Tibial artery (tissue), 4 donors: ENCODE measurements around the gene LARGE1.

Source experiments
- DNase-seq, 2 donors: peaks; one replicate each; pipeline ENCODE4 v3.0.0-alpha.2; 2019
- H3K27ac ChIP-seq, 2 donors: fragments of 200-600 bp; sonication (generic) in 1 of 2; 1 replicate in 1 of 2; 2 replicates in 1 of 2; pipeline ENCODE4 v1.5.1; 2018 to 2019; ENCODE audit warnings: mild to moderate bottlenecking in 1 of 2
- H3K27me3 ChIP-seq, 2 donors: fragments of 200-600 bp; sonication (generic) in 1 of 2; one replicate each; pipeline versions ENCODE4 v1.5.1 to v1.6.0; 2016 to 2019
- H3K36me3 ChIP-seq, 3 donors: fragments of 200-600 bp; sonication (generic) in 2 of 3; one replicate each; pipeline ENCODE4 v1.5.1; 2016 to 2019; ENCODE audit warnings: mild to moderate bottlenecking in 2 of 3
- H3K4me1 ChIP-seq, 4 donors: fragments of 200-600 bp; sonication (generic) in 2 of 4; 1 replicate in 3 of 4; 2 replicates in 1 of 4; pipeline ENCODE4 v1.5.1; 2016 to 2019
- H3K4me3 ChIP-seq, 2 donors: fragments of 200-600 bp; sonication (generic) in 1 of 2; 1 replicate in 1 of 2; 2 replicates in 1 of 2; pipeline ENCODE4 v1.5.1; 2018 to 2019; ENCODE audit warnings: mild to moderate bottlenecking in 2 of 2
- H3K9me3 ChIP-seq, 3 donors: fragments of 200-600 bp; sonication (generic) in 1 of 3; one replicate each; pipeline ENCODE4 v1.5.1; 2016 to 2019
- intact Hi-C: fragments of 100-400 bp; cut with DNase I; formaldehyde crosslinking; loops from one replicate; pipeline ENCODE4 v1.15.0; 2023; ENCODE audit warnings: low total_unique reads
- TF ChIP-seq, protein P1 (sequence below), 2 experiments: fragments of 200-600 bp in 1 of 2; fragments of 450-650 bp in 1 of 2; IDR thresholded peaks; one replicate each; pipeline ENCODE4 v1.5.1; 2017 to 2019; ENCODE audit warnings: antibody characterized with exemption in 2 of 2, mild to moderate bottlenecking in 1 of 2, moderate library complexity in 1 of 2

LARGE1 gene

DNA sequence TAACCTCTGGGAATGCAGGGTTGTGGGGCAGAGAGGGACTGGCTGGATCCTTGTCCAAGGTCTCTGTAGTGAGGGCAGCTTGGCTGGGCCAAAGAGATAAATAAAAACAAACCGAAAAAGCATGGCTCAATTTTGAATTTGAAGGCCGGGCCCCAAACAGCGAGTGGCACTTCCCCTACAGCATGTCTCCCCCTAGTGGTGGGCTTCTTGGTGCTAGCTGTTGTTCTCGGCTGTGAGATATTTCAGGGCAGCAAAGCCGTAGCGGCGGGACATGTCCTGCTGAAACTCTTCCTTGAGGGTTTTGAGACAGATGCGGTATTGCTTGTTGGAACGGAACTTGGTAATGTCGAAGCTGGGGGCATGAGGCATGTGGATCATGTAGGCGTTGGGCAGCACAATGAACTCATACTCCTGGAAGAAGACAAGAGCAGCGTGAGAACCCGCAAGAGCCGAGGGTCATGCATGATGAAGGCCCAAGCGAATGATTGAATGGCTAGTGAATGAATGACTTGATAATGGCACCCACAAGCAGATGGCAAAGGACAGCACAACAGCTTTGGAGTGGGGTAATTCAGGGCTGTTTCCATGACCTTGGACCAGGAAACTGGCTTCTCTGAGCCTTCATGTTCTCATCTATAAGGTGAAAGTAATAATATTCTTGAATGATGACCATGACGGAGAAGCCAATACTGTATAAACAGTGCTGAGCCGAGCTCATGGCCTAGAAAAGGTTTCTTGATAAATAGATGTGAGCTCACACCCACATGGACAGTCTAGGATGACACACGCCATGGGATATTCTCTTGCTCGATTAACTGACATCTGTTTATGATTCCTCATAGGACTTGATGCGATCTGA lies 645.8 kb downstream of the LARGE1 start:
- TF ChIP-seq, protein P1, sequence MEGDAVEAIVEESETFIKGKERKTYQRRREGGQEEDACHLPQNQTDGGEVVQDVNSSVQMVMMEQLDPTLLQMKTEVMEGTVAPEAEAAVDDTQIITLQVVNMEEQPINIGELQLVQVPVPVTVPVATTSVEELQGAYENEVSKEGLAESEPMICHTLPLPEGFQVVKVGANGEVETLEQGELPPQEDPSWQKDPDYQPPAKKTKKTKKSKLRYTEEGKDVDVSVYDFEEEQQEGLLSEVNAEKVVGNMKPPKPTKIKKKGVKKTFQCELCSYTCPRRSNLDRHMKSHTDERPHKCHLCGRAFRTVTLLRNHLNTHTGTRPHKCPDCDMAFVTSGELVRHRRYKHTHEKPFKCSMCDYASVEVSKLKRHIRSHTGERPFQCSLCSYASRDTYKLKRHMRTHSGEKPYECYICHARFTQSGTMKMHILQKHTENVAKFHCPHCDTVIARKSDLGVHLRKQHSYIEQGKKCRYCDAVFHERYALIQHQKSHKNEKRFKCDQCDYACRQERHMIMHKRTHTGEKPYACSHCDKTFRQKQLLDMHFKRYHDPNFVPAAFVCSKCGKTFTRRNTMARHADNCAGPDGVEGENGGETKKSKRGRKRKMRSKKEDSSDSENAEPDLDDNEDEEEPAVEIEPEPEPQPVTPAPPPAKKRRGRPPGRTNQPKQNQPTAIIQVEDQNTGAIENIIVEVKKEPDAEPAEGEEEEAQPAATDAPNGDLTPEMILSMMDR (IDR thresholded peaks at IDR 0.05): no peak
- DNase-seq: peak in 1 of 2 donors; percentile 32
- H3K9me3 ChIP-seq: no peaks in the 10 kb centered on the region
- no peak overlapping the region for H3K4me3 ChIP-seq
- H3K27me3 ChIP-seq: no peaks in the 10 kb centered on the region
- peaks cover 0 to 21% (median 14%) of the 10 kb centered on the region in 3 donors for H3K36me3 ChIP-seq
- intact Hi-C loops: no loop called here
- peaks cover 0 to 24% (median 9%) of the 10 kb centered on the region in 4 donors for H3K4me1 ChIP-seq
- no peak overlapping the region for H3K27ac ChIP-seq

DNA sequence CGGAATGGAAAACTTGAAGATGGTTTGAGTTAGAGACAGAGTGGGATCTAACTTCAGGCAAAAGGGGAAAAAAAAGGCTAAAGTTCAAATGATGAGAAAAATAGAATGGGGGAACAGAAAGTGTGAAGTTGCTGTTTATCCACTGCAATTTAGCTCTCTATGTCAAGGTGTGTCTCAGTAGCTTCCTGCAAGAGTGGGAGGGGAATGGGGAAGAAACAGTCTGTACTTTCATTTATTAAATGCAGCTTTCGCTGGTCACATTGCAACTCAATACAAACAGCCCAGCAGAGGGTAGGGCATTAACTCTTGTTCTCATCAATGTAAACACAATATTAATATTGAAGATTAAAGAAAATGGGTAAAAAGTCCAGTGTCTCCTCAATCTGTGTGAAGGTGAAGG lies 647.4 kb downstream of the LARGE1 start:
- no peaks in the 10 kb centered on the region for H3K9me3 ChIP-seq
- H3K4me1 ChIP-seq: peaks cover 0 to 24% (median 9%) of the 10 kb centered on the region in 4 donors
- intact Hi-C loops: no loop called here
- TF ChIP-seq, protein P1 (IDR thresholded peaks at IDR 0.05): no peak
- H3K4me3 ChIP-seq: no peak overlapping the region
- peaks cover 0 to 21% (median 10%) of the 10 kb centered on the region in 3 donors for H3K36me3 ChIP-seq
- H3K27ac ChIP-seq: no peak overlapping the region
- H3K27me3 ChIP-seq: no peaks in the 10 kb centered on the region
- no peak for DNase-seq

DNA sequence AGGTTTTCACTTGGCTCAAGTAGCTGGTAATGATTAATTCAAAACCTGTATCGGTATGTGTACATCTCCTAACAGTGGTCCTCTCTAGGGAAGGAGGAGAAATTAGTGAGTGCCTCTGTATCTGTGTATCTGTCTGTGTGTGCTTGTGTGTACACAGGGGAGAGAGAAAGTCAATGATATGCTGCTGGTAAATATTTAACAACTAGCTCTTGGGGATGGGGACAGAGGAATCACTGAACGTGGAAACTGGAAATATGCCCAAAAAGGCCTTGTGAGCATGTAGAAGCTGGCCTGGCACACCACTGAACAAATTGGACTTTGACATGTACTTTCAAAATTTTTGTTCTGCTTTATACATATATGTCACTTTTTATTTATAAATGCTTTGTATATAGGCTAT lies 648.1 kb downstream of the LARGE1 start:
- no peaks in the 10 kb centered on the region for H3K27me3 ChIP-seq
- TF ChIP-seq, protein P1 (IDR thresholded peaks at IDR 0.05): no peak
- DNase-seq: no peak
- H3K36me3 ChIP-seq: peaks cover 0 to 21% (median 9%) of the 10 kb centered on the region in 3 donors
- H3K4me3 ChIP-seq: no peak overlapping the region
- H3K9me3 ChIP-seq: no peaks in the 10 kb centered on the region
- H3K4me1 ChIP-seq: peaks cover 0 to 24% (median 9%) of the 10 kb centered on the region in 4 donors
- intact Hi-C loops: no loop called here
- H3K27ac ChIP-seq: peak overlapping the region; percentile 29 to 51

GRCh38 chr22:33271390-33272161 lies 648.7 kb downstream of the LARGE1 start:
- Histone ChIP-seq H3K27me3 (no peaks in the 10 kb centered on the region), H3K9me3 (no peaks in the 10 kb centered on the region), H3K4me3 (no peak overlapping the region), H3K36me3 (peaks cover 0 to 15% (median 3%) of the 10 kb centered on the region in 3 donors), H3K27ac (peak overlapping the region; percentile 29 to 51), H3K4me1 (peaks cover 0 to 24% (median 9%) of the 10 kb centered on the region in 4 donors)
- TF ChIP-seq, protein P1 (IDR thresholded peaks at IDR 0.05): peak; percentile 19
- DNase-seq: peak; percentile 72 to 90
- intact Hi-C loops: no loop called here

DNA sequence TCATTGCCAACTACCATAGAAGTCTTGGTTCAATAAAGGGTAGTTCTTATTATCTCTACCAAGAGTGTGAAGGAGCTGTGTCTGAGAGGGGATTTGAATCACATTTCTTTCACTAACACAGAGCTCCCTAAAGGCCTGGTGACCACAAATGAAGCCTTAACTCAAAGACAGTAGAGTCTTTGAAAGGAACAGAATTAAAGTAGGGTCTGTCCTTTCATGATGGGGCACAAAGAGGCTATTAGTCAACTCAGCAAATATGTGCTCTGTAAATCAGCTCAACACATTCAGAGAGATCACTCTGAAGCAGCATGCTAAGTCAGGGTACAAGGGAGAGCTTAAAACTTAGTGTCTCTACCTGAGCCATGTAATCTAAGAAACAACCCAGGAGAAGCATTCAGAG lies 649.7 kb downstream of the LARGE1 start:
- intact Hi-C loops: no loop called here
- DNase-seq: no peak
- Histone ChIP-seq H3K4me3 (no peak overlapping the region), H3K9me3 (no peaks in the 10 kb centered on the region), H3K27me3 (no peaks in the 10 kb centered on the region), H3K4me1 (peaks cover 0 to 24% (median 9%) of the 10 kb centered on the region in 4 donors), H3K36me3 (peaks cover 0 to 11% (median 0%) of the 10 kb centered on the region in 3 donors), H3K27ac (peak overlapping the region in 1 of 2 donors; percentile 37)
- TF ChIP-seq, protein P1 (IDR thresholded peaks at IDR 0.05): no peak
